Measurements from ENCODE around the gene MORN2. TPM values are rescaled to one million over a fixed set of nuclear protein-coding genes. Genes with fewer than 3 reads are reported as not detected.

Gene MORN2
- total RNA-seq, 1 experiment from 2014 or later, result 24.4 TPM

GRCh38 chr2:38898256-38898655, 22.5 kb downstream of the MORN2 start:
- Histone ChIP-seq H3K4me3 (ENCODE audit: low read length) (no peak overlapping the region), H3K9ac (ENCODE audit: low read length) (no peak overlapping the region), H3K9me2 (replicated peaks; ENCODE audit: low read length) (no peaks in the 10 kb centered on the region), H3K36me3 (ENCODE audit: low read depth, low read length) (no peaks in the 10 kb centered on the region), H3K4me2 (ENCODE audit: low read length) (no peak overlapping the region), H3K4me1 (ENCODE audit: insufficient read depth, low read length) (no peaks in the 10 kb centered on the region), H2AFZ (ENCODE audit: low read length) (no peak overlapping the region), H3K79me2 (ENCODE audit: low read length) (no peaks in the 10 kb centered on the region), H3K27ac (ENCODE audit: low read length) (no peak overlapping the region), H4K20me1 (ENCODE audit: low read length) (no peaks in the 10 kb centered on the region), H3F3A (ENCODE audit: low read length, unreplicated experiment) (no peaks in the 10 kb centered on the region), H3K27me3 (ENCODE audit: low read length) (no peaks in the 10 kb centered on the region), H3K9me3 (ENCODE audit: low read length) (no peaks in the 10 kb centered on the region)
- intact Hi-C loops (cut with micrococcal nuclease), result no loop called here
- ChIA-PET POLR2A (ENCODE audit: unreplicated experiment) (no interaction called here), CTCF (no interaction called here)
- no TSS peak for BruUV-seq (replicated peaks)
- ATAC-seq (peak; percentile 60; the same call in 1 of the 2 replicates), DNase-seq (peak; percentile 31)
- TF ChIP-seq EZH2phosphoT487 (IDR thresholded peaks at IDR 0.05; ENCODE audit: borderline replicate concordance, low read length), result no peak

GRCh38 chr2:38900726-38901125, 24.9 kb downstream of the MORN2 start:
- Histone ChIP-seq H3K9me2 (replicated peaks; ENCODE audit: low read length) (no peaks in the 10 kb centered on the region), H2AFZ (ENCODE audit: low read length) (no peak overlapping the region), H3K79me2 (ENCODE audit: low read length) (no peaks in the 10 kb centered on the region), H3F3A (ENCODE audit: low read length, unreplicated experiment) (no peaks in the 10 kb centered on the region), H3K27me3 (ENCODE audit: low read length) (no peaks in the 10 kb centered on the region), H3K4me1 (ENCODE audit: insufficient read depth, low read length) (no peaks in the 10 kb centered on the region), H3K9ac (ENCODE audit: low read length) (no peak overlapping the region), H4K20me1 (ENCODE audit: low read length) (no peaks in the 10 kb centered on the region), H3K4me3 (ENCODE audit: low read length) (no peak overlapping the region), H3K36me3 (ENCODE audit: low read depth, low read length) (no peaks in the 10 kb centered on the region), H3K4me2 (ENCODE audit: low read length) (no peak overlapping the region), H3K27ac (ENCODE audit: low read length) (no peak overlapping the region), H3K9me3 (ENCODE audit: low read length) (no peaks in the 10 kb centered on the region)
- ChIA-PET CTCF (no interaction called here), POLR2A (ENCODE audit: unreplicated experiment) (no interaction called here)
- ATAC-seq (no peak), DNase-seq (no peak)
- TF ChIP-seq CTCF (conservative IDR thresholded peaks at IDR 0.05; ENCODE audit: low read depth, low read length), result no peak
- TF ChIP-seq EZH2 (IDR thresholded peaks at IDR 0.05; ENCODE audit: low read length, unreplicated experiment), result no peak
- TF ChIP-seq EZH2phosphoT487 (IDR thresholded peaks at IDR 0.05; ENCODE audit: borderline replicate concordance, low read length), result no peak
- no TSS peak for BruUV-seq (replicated peaks)
- intact Hi-C loops (cut with micrococcal nuclease), result no loop called here

DNA sequence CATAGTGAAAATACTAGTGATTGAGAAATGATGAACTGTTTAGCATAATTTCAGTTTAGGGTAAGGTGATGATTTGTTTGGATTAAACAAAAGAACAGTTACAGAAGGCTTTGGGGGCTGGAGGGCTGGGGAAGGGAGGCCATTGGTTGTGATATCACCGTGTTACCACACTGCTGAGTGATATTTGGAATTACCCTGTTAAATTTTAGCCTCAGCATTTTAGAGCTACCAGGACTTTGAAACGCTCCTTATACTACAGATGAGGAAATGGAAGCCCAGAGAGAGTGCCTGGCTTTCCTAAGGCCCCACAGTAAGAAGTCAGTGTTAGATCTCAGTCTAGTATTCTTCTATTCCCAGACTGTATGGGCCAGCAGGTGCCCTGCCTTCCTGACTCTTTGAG, 29.5 kb downstream of the MORN2 start:
- Histone ChIP-seq H3K4me3 (ENCODE audit: low read length) (no peak overlapping the region), H3F3A (ENCODE audit: low read length, unreplicated experiment) (no peaks in the 10 kb centered on the region), H2AFZ (ENCODE audit: low read length) (no peak overlapping the region), H3K27ac (ENCODE audit: low read length) (no peak overlapping the region), H4K20me1 (ENCODE audit: low read length) (no peaks in the 10 kb centered on the region), H3K9me3 (ENCODE audit: low read length) (no peaks in the 10 kb centered on the region), H3K36me3 (ENCODE audit: low read depth, low read length) (no peaks in the 10 kb centered on the region), H3K9ac (ENCODE audit: low read length) (no peak overlapping the region), H3K79me2 (ENCODE audit: low read length) (no peaks in the 10 kb centered on the region), H3K4me2 (ENCODE audit: low read length) (no peak overlapping the region), H3K4me1 (ENCODE audit: insufficient read depth, low read length) (peaks cover 6% of the 10 kb centered on the region; the same call in 1 of the 2 replicates), H3K27me3 (ENCODE audit: low read length) (no peaks in the 10 kb centered on the region), H3K9me2 (replicated peaks; ENCODE audit: low read length) (no peaks in the 10 kb centered on the region)
- BruUV-seq (replicated peaks), result no TSS peak
- CTCF ChIA-PET, result no interaction called here
- ATAC-seq (no peak), DNase-seq (no peak)
- intact Hi-C loops (cut with micrococcal nuclease), result no loop called here
- no peak for TF ChIP-seq CTCF (conservative IDR thresholded peaks at IDR 0.05; ENCODE audit: low read depth, low read length)
- POLR2A ChIA-PET (ENCODE audit: unreplicated experiment), result no interaction called here
